Gastrocnemius medialis (tissue), 4 donors: Measurements from ENCODE around the gene DENND1A. TPM values are rescaled to one million over a fixed set of nuclear protein-coding genes. Genes with fewer than 3 reads are reported as not detected.
"Not testable (repeated sequence)": the region's sequence is repeated elsewhere in the genome, so short reads cannot be mapped to it uniquely, and the experiment has no call there.

Source experiments
- ATAC-seq, 2 donors: fragments of 150-250 bp; one replicate each; pipeline ENCODE4 v1.9.1; 2016
- DNase-seq, 2 donors: peaks; one replicate each; pipeline ENCODE4 v3.0.0-alpha.2; 2019
- H3K27ac ChIP-seq, 4 donors: fragments of 200-600 bp; sonication (generic); 1 replicate in 1 of 4; 2 replicates in 3 of 4; pipeline ENCODE4 v1.5.1; 2016 to 2018; ENCODE audit warnings: mild to moderate bottlenecking in 2 of 4, moderate library complexity in 1 of 4
- H3K27me3 ChIP-seq, 3 donors: fragments of 200-600 bp; sonication (generic) in 2 of 3; 1 replicate in 1 of 3; 2 replicates in 2 of 3; pipeline versions ENCODE4 v1.5.1 to v1.6.0; 2016 to 2019; ENCODE audit warnings: mild to moderate bottlenecking in 1 of 3, moderate library complexity in 1 of 3
- H3K36me3 ChIP-seq, 2 donors: fragments of 200-600 bp; sonication (generic) in 1 of 2; one replicate each; pipeline ENCODE4 v1.5.1; 2017 to 2018
- H3K4me1 ChIP-seq, 2 donors: fragments of 200-600 bp; sonication (generic) in 1 of 2; one replicate each; pipeline ENCODE4 v1.5.1; 2016 to 2017; ENCODE audit warnings: mild to moderate bottlenecking in 2 of 2
- H3K4me3 ChIP-seq, 4 donors: fragments of 200-600 bp; sonication (generic) in 3 of 4; 1 replicate in 1 of 4; 2 replicates in 3 of 4; pipeline ENCODE4 v1.5.1; 2016 to 2019; ENCODE audit warnings: mild to moderate bottlenecking in 2 of 4
- H3K9me3 ChIP-seq, 3 donors: fragments of 200-600 bp; sonication (generic) in 2 of 3; 1 replicate in 1 of 3; 2 replicates in 2 of 3; pipeline ENCODE4 v1.5.1; 2016 to 2019
- CTCF ChIP-seq, 5 experiments: fragments of 450-650 bp in 3 of 5; fragments of 200-600 bp in 2 of 5; sonication (generic) in 2 of 5; IDR thresholded peaks in 4 of 5; conservative IDR thresholded peaks in 1 of 5; 1 replicate in 4 of 5; 2 replicates in 1 of 5; pipeline ENCODE4 v1.5.1; 2016 to 2019; ENCODE audit warnings: antibody characterized with exemption in 5 of 5, mild to moderate bottlenecking in 3 of 5, moderate library complexity in 3 of 5
- POLR2A ChIP-seq, 2 donors: fragments of 450-650 bp; IDR thresholded peaks; one replicate each; pipeline ENCODE4 v1.6.1; 2017; ENCODE audit warnings: antibody characterized with exemption in 2 of 2, mild to moderate bottlenecking in 2 of 2, moderate library complexity in 2 of 2
- in situ Hi-C, 4 donors: fragments of 200-750 bp; cut with MboI; loops; one replicate each; pipeline versions ENCODE4 v1.15.0 to v1.8.0; 2017; ENCODE audit warnings: low sequenced_read_pairs in 4 of 4
- intact Hi-C: fragments of 100-400 bp; cut with DNase I; formaldehyde crosslinking; loops from one replicate; pipeline ENCODE4 v1.15.1; 2023; ENCODE audit warnings: low total_unique reads
- total RNA-seq, 4 donors: library from RNA; depleted of rRNA; stranded (reverse); fragments of >200 nt; gene quantifications; one replicate each; pipeline versions ENCODE4 v1.1.0 to v1.2.3, GENCODE V29; 2016

The DENND1A gene
- total RNA-seq, 4 donors from 2014 or later, result 14.1 to 24.6 (median 16.4) TPM

DNA sequence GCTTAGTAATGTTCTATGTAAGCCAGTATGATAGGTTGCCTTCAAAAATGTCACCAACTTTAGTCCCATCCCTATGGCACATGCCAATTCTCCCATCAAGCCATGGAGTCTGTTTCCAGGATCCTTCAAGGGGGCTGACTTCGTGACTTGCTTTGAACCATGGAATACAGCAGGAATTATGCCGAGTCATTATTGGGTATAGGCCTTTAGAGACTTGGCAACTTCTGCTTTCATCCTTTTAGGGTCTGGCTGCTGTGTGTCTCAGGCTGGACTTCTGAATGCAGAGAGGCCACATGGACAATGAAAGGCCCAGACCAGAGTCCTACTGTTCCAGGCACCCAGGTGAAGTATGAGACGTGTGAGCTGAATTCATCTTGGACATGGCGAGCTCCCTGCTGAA is 109.8 kb downstream of the DENND1A start:
- no peak for ATAC-seq
- H3K36me3 ChIP-seq, result no peaks in the 10 kb centered on the region
- H3K4me1 ChIP-seq, result peaks cover 4 to 12% of the 10 kb centered on the region in 2 donors
- no peak overlapping the region for H3K4me3 ChIP-seq
- no peak for DNase-seq
- in situ Hi-C loops, result no loop called here
- H3K27ac ChIP-seq, result no peak overlapping the region
- H3K9me3 ChIP-seq, result no peaks in the 10 kb centered on the region
- TF ChIP-seq CTCF (IDR thresholded peaks at IDR 0.05 in 4 of 5, conservative IDR thresholded peaks at IDR 0.05 in 1 of 5) (no peak), POLR2A (IDR thresholded peaks at IDR 0.05) (no peak)
- intact Hi-C loops, result no loop called here
- no peaks in the 10 kb centered on the region for H3K27me3 ChIP-seq

GRCh38 chr9:123816817-123817472 is 113.0 kb downstream of the DENND1A start:
- TF ChIP-seq CTCF (IDR thresholded peaks at IDR 0.05 in 4 of 5, conservative IDR thresholded peaks at IDR 0.05 in 1 of 5), result no peak
- TF ChIP-seq POLR2A (IDR thresholded peaks at IDR 0.05), result no peak
- H3K9me3 ChIP-seq, result no peaks in the 10 kb centered on the region
- intact Hi-C loops (no loop called here), in situ Hi-C loops (no loop called here)
- H3K4me3 ChIP-seq, result no peak overlapping the region
- no peaks in the 10 kb centered on the region for H3K27me3 ChIP-seq
- no peaks in the 10 kb centered on the region for H3K36me3 ChIP-seq
- no peak for ATAC-seq
- H3K4me1 ChIP-seq, result peaks cover 0 to 7% of the 10 kb centered on the region in 2 donors
- H3K27ac ChIP-seq, result no peak overlapping the region
- DNase-seq, result no peak

GRCh38 chr9:123815856-123816255 is 114.1 kb downstream of the DENND1A start:
- H3K27me3 ChIP-seq, intact Hi-C loops, ATAC-seq, H3K9me3 ChIP-seq, DNase-seq, in situ Hi-C loops, H3K27ac ChIP-seq, H3K4me1 ChIP-seq, H3K36me3 ChIP-seq, H3K4me3 ChIP-seq: not testable (repeated sequence)

DNA sequence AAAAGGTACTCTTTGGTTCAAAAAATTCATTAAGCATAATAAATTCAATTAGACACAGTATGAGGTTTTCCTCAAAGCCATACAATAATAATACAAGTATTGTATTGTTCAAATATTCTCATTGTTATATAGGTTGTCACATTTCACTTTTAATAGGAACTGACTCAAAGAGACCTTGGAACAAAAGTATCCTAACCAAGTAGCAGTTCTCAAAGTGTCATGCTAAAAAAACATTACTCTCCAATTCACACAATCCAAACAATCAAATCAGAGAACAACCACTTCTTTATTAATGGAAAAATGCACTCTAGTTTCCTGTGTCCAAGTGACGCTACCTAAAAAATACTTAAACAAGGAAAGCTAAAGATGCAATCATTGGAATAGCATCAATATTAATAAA is 115.4 kb downstream of the DENND1A start:
- Histone ChIP-seq H3K4me1 (peaks cover 0 to 7% of the 10 kb centered on the region in 2 donors), H3K27ac (no peak overlapping the region), H3K4me3 (no peak overlapping the region), H3K9me3 (no peaks in the 10 kb centered on the region), H3K27me3 (no peaks in the 10 kb centered on the region), H3K36me3 (no peaks in the 10 kb centered on the region)
- in situ Hi-C loops (no loop called here), intact Hi-C loops (no loop called here)
- ATAC-seq (no peak), DNase-seq (no peak)
- TF ChIP-seq POLR2A (IDR thresholded peaks at IDR 0.05), result no peak
- TF ChIP-seq CTCF (IDR thresholded peaks at IDR 0.05 in 4 of 5, conservative IDR thresholded peaks at IDR 0.05 in 1 of 5), result no peak

GRCh38 chr9:123812984-123813383 is 116.9 kb downstream of the DENND1A start:
- Histone ChIP-seq H3K4me1 (peaks cover 0 to 7% of the 10 kb centered on the region in 2 donors), H3K9me3 (no peaks in the 10 kb centered on the region), H3K27me3 (no peaks in the 10 kb centered on the region), H3K27ac (no peak overlapping the region), H3K36me3 (no peaks in the 10 kb centered on the region), H3K4me3 (no peak overlapping the region)
- in situ Hi-C loops (no loop called here), intact Hi-C loops (no loop called here)
- no peak for DNase-seq
- no peak for TF ChIP-seq CTCF (IDR thresholded peaks at IDR 0.05 in 4 of 5, conservative IDR thresholded peaks at IDR 0.05 in 1 of 5)
- TF ChIP-seq POLR2A (IDR thresholded peaks at IDR 0.05), result no peak
- no peak for ATAC-seq
